NCI-H748 (cell line): Measurements from ENCODE around the gene PLEKHA4.
A peak's percentile ranks its signal among the peaks of the same experiment; 100 is the strongest.
"Not testable (repeated sequence)": the region's sequence is repeated elsewhere in the genome, so short reads cannot be mapped to it uniquely, and the experiment has no call there.

Experiments
- DNase-seq: peaks from one replicate; lab custom pipeline; 2025; ENCODE audit not compliant: unreplicated experiment; lab: John Stamatoyannopoulos, UW

PLEKHA4 gene

GRCh38 chr19:48868114-48868886 is at the start of gene PLEKHA4:
Gene PLEKHA4 (minus strand): TSS chr19:48868617. CDS start chr19:48867620, 997 bp downstream.
- DNase-seq = no peak

- no peak for DNase-seq
Observed at GRCh38 chr19:48918071-48918470, 49.7 kb upstream of the PLEKHA4 start.

GRCh38 chr19:48915757-48916156 is 47.3 kb upstream of the PLEKHA4 start:
- DNase-seq = peak; percentile 20

GRCh38 chr19:48914181-48914580 is 45.8 kb upstream of the PLEKHA4 start:
- DNase-seq = no peak

- DNase-seq = no peak
Observed at GRCh38 chr19:48913114-48913889, 44.9 kb upstream of the PLEKHA4 start.

GRCh38 chr19:48910803-48911202 is 42.4 kb upstream of the PLEKHA4 start:
- DNase-seq = no peak

- not testable (repeated sequence) for DNase-seq
Observed at GRCh38 chr19:48909424-48910077, 41.1 kb upstream of the PLEKHA4 start.

- no peak for DNase-seq
Observed at GRCh38 chr19:48907671-48908070, 39.3 kb upstream of the PLEKHA4 start.

- DNase-seq = no peak
Observed at GRCh38 chr19:48906324-48906723, 37.9 kb upstream of the PLEKHA4 start.

- no peak for DNase-seq
Observed at GRCh38 chr19:48905664-48906063, 37.2 kb upstream of the PLEKHA4 start.

- not testable (repeated sequence) for DNase-seq
Observed at GRCh38 chr19:48903788-48904187, 35.4 kb upstream of the PLEKHA4 start.

GRCh38 chr19:48902291-48902690 is 33.9 kb upstream of the PLEKHA4 start:
- DNase-seq = not testable (repeated sequence)

- DNase-seq = peak; percentile 37
Observed at GRCh38 chr19:48900477-48901406, 32.3 kb upstream of the PLEKHA4 start.

GRCh38 chr19:48899781-48900476 is 31.5 kb upstream of the PLEKHA4 start, which contains the start of gene NUCB1:
Gene NUCB1 (plus strand): TSS chr19:48900312. CDS start chr19:48900797, 485 bp downstream.
- DNase-seq = peak; percentile 99

GRCh38 chr19:48899386-48899749 is 31.0 kb upstream of the PLEKHA4 start:
- not testable (repeated sequence) for DNase-seq

- DNase-seq = no peak
Observed at GRCh38 chr19:48897181-48897580, 28.8 kb upstream of the PLEKHA4 start.

- DNase-seq = peak; percentile 29
Observed at GRCh38 chr19:48896191-48896720, 27.8 kb upstream of the PLEKHA4 start.

- no peak for DNase-seq
Observed at GRCh38 chr19:48895226-48895625, 26.8 kb upstream of the PLEKHA4 start.

GRCh38 chr19:48890551-48890950 is 22.1 kb upstream of the PLEKHA4 start:
- DNase-seq = no peak

- DNase-seq = not testable (repeated sequence)
Observed at GRCh38 chr19:48889496-48889895, 21.1 kb upstream of the PLEKHA4 start.
